Measurements from ENCODE around the gene IL6R.
"Not testable (repeated sequence)": the region's sequence is repeated elsewhere in the genome, so short reads cannot be mapped to it uniquely, and the experiment has no call there.

The IL6R gene

GRCh38 chr1:154479764-154480421 is 74.8 kb downstream of the IL6R start:
- DNase-seq: peak in 44 of 56 donors; percentile 11 to 88 (median 49)

GRCh38 chr1:154481053-154481452 is 75.9 kb downstream of the IL6R start:
- DNase-seq: no peak

GRCh38 chr1:154483941-154484803 is 79.0 kb downstream of the IL6R start:
- no peak for DNase-seq

- DNase-seq: peak in 1 of 56 donors; percentile 12
Measured at GRCh38 chr1:154485106-154485505, 80.0 kb downstream of the IL6R start.

GRCh38 chr1:154485910-154486496 is 80.9 kb downstream of the IL6R start:
- no peak for DNase-seq

GRCh38 chr1:154486756-154487155 is 81.6 kb downstream of the IL6R start:
- DNase-seq: not testable (repeated sequence)

DNA sequence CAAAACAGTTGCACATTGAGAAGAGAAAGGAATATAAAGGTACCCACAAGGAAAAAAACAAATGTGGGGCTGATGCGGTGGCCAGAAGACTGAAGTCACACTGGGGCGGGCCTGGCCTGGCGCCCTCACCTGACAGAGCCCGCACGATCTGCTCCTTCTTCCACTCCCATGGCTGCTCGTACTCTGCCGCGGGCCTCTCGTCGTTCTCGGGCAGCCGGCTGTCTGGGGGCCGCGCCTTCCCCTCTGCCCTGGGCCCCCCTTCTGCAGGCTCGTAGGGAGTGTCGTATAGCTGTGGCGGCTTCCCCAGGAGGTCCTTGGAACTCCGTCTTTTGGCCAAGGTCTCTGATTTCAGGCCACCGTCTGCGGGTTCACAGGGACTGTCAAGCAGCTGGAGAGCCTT is 83.8 kb downstream of the IL6R start:
- DNase-seq: no peak

DNA sequence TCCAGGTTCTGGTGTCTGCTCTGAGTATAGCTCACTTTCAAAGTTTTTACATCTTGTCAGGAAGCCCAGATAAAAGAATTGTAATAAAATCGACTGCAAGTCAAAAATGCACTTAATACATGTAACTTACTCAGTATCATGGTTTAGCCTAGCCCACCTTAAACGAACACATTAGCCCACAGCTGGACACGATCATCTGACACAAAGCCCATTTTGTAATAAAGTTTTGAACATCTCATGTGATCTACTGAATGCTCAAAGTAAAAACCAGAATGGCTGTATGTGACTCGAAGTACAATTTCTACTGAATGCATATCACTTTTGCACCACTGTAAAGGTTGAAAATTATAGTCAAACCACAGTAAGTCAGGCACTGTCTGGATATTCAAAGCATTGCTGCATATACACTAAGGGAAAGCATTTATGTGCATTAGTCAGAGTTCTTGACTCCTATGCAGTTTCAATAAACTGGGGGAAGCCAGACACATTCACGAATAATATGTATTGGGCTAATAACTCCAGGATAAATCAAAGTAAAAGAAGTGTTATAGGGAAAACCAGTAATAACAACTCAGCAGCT is 84.6 kb downstream of the IL6R start:
- DNase-seq: no peak

GRCh38 chr1:154490317-154490716 is 85.2 kb downstream of the IL6R start:
- no peak for DNase-seq

DNA sequence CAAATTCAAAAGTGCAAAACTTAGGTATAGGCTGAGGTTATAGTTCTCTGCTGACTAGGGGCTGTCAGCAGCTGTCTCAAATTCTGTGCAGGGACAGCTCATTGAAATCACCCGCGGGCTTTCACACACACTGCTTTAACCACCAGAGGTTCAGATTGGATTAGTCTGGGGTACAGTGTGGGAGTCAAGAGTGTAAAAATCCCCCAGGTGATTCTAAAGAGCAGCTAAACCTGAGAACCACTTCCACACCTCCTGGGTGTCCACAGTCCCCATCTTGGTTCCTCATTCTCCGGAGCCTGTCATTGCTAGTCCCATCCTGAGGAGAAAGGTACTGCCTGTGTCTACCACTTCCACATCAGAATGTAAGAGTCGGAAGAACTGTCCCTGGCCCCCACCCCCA is 87.0 kb downstream of the IL6R start:
- DNase-seq: no peak

DNA sequence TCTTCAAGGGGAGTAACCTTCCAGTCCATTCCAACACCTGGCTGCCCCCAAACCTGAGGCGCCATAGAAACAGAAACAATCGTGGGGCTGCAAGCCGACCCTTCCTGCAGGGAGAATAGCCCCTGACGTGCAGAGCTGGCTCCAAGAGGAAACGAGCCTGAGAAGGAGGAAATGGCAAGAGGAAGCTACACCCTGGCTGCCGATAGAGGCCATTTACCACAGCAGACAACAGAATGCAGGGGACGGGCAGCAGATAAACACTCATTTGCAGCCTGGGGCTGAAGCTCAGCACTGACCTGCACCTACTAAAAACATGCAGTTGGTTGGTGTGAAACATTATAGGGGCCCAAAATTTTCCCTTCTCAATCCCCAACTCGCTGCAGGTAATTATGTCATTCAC is 88.1 kb downstream of the IL6R start:
- DNase-seq: peak in 6 of 56 donors; percentile 7 to 47 (median 19)

DNA sequence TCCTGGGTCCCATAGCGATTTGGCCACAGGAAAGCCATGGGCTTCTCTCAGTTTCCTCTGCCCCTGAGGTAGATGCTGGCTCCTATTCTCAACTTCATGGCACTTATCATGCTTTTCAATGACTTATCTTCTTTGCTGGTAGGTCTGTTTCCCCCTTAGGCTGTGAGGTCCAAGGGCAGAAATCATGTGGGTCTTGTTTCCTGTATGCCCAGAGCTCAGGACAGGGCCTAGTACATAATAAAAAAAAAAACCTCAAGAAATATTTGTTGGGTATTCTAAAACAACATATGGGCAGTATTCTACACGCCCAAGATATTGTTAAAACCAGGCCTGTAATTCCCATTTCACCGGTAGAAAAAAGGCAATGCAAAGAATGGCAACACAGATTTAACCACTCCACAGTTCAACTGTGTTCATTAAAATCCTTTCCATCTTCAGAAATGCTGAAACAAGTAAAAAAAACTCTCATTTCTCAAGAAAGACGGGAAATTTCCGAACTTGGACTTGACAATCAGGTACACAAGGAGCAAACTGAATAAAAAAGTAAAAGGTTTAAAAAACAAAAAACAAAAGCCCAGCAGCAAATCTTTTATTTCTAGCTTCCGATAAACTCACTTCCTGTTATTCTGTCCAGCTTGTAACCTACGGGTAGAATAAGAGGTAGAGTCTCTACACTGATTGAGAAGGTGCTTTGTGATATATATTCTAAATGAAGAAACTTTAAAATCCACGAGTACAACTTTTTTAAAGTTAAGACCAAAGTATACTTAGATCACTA is 90.5 kb downstream of the IL6R start:
- no peak for DNase-seq

GRCh38 chr1:154496383-154496782 is 91.2 kb downstream of the IL6R start:
- DNase-seq: no peak

DNA sequence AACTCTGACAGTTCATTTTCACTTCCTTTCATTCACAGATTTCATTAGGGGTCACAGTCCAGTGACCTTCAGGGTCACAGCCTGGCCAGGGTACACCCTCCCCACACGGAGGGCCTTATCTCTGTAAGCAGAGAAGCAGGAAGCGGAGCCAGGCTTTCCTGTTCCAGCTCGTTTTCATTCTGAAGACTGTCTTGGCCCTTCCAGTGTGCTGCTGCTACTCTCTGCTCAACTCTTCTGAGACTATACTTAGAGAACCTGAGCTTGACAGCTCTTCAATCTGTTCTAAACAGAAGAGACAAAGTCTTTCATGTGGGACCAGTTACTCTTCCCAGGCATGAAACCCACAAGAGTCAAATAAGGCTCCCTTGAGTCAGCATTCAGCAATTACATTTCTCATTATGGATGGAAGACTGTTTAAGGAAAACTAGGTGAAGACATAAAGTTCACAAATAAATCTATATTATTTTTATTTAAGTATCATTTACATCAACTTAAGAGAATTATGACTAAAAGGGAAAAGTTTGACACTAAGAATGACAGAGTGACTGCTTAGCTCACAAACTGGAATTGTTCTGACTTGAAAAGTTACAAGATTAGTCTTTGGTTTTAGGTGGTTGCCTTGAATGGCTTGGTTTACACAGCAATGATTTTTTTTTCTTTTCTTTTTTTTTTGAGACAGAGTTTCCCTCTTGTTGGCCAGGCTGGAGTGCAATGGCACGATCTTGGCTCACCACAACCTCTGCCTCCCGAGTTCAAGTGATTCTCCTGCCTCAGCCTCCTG is 92.1 kb downstream of the IL6R start:
- no peak for DNase-seq

GRCh38 chr1:154499446-154499845 is 94.3 kb downstream of the IL6R start:
- DNase-seq: no peak

DNA sequence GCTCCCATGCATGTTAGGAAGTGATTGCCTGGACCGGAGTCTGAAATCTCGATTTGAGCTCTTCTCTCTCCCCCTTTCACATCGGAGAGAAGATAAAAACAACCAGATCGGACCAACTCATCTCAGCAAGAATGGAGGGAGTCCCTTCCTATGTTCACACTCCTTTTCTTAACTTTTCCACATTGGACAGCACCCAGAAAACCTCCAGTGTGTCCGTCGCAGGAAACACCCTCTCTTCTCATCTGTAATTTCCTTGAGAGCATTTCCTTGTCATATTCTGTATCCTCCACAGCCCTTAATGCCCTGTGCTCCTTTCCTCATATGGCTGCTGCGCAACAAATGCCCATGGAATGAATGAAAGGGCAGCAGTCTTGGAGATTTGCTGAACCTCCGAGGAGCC is 95.4 kb downstream of the IL6R start:
- no peak for DNase-seq

DNA sequence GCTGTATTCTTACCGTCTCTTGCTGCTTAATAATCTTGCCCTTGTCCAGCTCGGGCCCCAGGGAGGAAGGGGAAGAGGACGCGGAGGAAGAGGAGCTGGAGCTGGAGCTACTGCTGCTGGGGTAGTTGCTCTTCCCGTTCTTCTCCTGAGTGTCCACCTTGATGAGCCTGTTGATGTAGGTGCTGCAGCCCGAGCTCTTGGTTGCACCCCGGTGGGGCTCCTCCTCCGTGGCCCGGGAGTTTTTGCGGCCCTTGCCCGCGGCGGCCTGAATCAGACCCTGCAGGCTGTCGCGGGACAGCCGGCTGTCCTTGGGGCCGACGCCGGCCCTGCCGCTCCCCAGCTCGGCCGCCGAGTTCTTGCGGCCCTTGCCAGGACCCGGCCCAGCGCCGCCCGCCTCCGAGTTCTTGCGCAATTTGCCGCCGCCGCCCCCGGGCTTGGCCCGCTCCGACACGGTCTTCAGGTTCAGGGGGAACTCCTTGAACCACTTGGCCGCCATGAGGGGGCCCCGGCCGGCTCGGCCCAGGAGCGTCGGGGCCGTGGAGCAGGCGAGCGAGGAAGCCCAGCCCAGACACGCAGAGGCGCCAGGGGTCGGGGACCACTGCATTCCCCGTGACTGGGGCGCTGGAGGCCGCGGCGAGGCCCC is 96.4 kb downstream of the IL6R start:
- peak in 2 of 56 donors; percentile 5 to 8 for DNase-seq

DNA sequence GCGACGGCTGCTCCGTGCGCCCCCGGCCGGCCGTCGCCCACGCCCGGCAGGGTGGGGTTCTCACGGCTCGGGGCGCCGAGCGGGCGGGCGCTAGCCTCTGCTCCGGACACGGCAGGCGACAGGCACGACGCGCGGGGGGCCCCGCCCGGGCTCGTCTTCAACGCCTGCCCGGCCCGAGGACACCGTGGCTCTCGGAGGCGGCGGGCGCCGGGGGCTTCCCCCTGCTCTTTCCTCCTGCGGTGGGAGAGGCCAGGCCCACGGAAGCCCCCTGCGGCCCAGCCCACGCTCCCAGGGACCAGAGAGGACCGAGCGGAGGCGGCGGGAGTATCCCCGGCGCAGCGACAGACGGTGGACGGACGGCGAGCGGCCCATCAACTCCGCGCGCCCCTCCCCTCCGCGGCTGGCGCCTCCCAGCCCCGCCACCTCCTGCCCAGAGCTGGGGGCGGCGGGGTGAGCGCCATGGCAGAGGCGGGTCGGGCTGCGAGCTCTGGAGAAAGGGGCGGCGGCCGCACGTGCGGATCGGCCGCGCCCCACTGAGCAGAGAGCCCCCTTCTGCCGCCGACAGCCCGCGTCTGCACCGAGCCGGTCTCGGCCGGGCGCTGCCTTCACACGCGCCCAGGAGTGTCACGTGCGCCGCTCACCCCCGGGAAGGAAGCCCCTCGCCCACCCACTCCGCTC is 97.1 kb downstream of the IL6R start, which contains the start of the genes SHE and TDRD10:
Gene SHE (minus strand): TSS at position 347 of the 678 bp plus-strand sequence. CDS start 386 bp downstream, outside the sequence.
Gene TDRD10 (plus strand): TSS at position 154 of the 678 bp plus-strand sequence. CDS start 4,685 bp downstream, outside the sequence.
- no peak for DNase-seq

GRCh38 chr1:154502744-154503115 is 97.6 kb downstream of the IL6R start:
- DNase-seq: peak in 1 of 56 donors; percentile 27

Data from amygdala (tissue), 56 donors.